PC-3 (cell line): ENCODE data around the gene DGKZ.

Experiments
- EZH2 ChIP-seq: fragments of 300-600 bp; sonication (generic); IDR thresholded peaks from one replicate; pipeline ENCODE4 v1.6.1; 2017; ENCODE audit warnings: antibody characterized with exemption, mild to moderate bottlenecking, low read length; ENCODE audit not compliant: unreplicated experiment
- TF ChIP-seq, protein P1 (sequence below): fragments of 300-600 bp; sonication (generic); conservative IDR thresholded peaks from 2 replicates; pipeline ENCODE4 v1.5.1; 2017; ENCODE audit warnings: antibody characterized with exemption, low read depth, mild to moderate bottlenecking, low read length

GRCh38 chr11:46306296-46306853, 40.9 kb upstream of the DGKZ start:
- TF ChIP-seq, protein P1, sequence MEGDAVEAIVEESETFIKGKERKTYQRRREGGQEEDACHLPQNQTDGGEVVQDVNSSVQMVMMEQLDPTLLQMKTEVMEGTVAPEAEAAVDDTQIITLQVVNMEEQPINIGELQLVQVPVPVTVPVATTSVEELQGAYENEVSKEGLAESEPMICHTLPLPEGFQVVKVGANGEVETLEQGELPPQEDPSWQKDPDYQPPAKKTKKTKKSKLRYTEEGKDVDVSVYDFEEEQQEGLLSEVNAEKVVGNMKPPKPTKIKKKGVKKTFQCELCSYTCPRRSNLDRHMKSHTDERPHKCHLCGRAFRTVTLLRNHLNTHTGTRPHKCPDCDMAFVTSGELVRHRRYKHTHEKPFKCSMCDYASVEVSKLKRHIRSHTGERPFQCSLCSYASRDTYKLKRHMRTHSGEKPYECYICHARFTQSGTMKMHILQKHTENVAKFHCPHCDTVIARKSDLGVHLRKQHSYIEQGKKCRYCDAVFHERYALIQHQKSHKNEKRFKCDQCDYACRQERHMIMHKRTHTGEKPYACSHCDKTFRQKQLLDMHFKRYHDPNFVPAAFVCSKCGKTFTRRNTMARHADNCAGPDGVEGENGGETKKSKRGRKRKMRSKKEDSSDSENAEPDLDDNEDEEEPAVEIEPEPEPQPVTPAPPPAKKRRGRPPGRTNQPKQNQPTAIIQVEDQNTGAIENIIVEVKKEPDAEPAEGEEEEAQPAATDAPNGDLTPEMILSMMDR, result no peak
- TF ChIP-seq EZH2, result no peak
